ENCODE measurements around the gene FOXB2.
"Not testable (repeated sequence)": the region's sequence is repeated elsewhere in the genome, so short reads cannot be mapped to it uniquely, and the experiment has no call there.

FOXB2 gene

DNA sequence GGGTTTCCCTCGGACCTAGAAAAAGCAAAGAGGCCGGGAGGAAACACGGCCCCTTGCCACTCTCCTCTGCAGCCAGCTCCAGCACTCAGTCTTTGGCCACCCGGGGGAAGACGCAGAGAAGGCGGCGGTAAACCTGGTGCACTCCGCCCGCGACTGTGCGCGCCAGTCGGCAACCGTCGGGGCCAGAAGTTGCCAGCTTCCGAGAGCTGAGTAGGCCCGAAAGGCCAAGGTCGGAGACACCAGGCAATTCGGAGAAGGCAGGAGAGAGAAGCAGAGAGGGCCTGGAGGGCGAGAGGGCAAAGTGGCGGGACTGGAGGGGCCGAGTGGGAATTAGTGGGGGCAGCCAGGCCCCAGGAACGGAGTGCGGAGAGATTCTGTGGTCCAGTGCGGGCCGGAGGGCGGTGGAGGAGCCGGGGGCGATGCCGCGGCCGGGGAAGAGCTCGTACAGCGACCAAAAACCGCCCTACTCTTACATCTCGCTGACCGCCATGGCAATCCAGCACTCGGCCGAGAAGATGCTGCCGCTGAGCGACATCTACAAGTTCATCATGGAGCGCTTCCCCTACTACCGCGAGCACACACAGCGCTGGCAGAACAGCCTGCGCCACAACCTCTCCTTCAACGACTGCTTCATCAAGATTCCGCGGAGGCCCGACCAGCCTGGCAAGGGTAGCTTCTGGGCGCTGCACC is at the start of gene FOXB2:
TSS of gene FOXB2 (plus strand) at position 420 of the 690 bp plus-strand sequence. CDS start at position 420, 0 bp downstream.
- FAIRE-seq: no peak

DNA sequence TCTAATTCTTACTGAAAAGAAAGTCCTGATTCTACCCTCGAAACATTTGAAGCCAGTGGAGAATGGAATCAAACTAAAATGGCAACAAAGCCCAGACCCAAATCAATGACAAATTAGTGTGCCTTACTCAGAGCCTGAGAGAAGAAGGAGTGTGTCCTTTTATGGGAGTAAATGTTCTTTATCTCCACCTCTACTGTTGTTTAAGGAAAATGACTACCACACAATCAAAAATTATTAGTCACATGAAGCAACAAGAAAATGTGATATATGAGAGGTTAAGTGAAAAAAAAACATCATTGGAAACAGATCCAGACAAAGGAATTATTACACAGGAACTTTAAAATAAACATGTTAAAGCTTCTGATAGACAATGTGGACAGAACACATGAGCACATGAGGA is 49.7 kb upstream of the FOXB2 start:
- no peak for FAIRE-seq

DNA sequence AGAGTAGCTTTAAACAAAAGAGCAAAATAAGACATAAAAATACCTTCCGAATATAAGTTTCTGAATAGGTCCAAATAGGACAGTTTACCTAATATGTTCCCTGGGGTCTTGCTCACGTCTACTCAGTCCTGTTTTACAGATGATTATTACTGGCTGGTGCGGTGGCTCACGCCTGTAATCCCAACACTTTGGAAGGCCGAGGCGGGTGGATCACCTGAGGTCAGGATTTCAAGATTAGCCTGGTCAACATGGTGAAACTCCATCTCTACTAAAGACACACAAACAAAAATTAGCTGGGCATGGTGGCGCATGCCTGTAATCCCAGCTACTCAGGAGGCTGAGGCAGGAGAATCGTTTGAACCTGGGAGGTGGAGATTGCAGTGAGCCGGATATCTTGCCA is 40.6 kb upstream of the FOXB2 start:
- not testable (repeated sequence) for FAIRE-seq

DNA sequence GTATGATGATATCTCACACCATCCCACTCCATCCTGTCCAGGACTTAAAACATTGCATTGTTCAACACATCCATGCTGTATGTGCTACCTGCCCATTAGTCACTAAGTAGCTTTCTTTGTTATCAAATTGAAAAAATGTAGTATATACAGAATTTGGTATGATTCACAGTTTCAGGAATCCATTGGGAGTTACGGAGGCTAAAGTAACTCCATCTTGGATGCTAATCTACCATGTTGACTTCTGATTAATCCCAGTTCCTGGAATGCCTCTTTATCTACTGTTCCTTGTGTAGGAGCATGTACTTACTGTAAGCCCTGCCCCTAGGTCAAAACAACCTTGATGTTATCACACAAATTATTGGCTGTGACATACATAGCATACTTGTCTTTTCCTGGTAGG is 38.9 kb upstream of the FOXB2 start:
- no peak for FAIRE-seq

GRCh38 chr9:76984486-76984885 is 35.0 kb upstream of the FOXB2 start:
- FAIRE-seq: no peak

DNA sequence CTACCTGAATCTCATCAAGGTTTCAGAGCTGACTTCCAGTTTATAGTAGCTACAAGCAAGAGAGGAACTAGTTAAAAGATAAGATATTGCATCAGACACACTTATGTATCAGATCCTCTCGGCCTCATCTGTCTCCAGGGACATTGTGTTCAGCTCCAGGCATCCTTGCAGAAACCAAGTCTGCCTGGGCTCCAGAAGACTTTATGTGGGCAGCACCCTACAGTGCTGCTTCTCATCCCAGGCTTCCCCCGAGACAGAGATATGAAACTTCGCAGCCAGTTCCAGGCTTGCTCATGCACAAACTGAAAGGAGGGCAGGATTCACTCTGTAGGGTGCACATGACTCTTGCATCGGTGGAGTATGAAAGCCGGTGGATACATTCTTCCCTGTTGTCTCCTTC is 33.9 kb upstream of the FOXB2 start:
- no peak for FAIRE-seq

DNA sequence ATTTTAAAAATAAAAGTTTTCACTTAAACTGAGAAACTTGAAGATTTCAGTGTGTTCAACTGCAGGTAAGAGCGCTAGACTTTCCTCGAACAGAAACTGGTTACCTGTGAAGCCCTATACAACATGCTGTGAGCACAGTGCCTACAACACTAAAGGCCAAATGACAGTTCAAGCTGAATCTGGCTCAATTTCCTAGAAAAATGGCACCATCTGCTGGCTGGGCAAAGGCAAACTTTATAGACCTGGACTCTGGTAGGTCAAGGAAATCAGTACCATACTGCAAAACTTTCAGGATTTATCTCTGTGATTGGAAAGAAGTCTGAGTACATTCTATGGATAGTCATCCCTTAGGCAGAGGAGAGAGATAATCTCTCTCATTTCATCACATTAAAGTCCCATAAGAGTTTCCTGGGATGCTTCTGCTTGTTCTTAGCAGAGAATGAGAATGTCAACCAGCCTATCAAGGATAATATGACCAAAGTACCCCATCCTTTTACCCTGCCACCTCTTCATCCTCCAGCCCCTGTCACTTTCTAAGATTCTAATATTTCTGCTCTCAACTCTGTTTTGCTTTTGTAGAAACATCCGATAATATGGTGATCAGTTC is 31.8 kb upstream of the FOXB2 start:
- FAIRE-seq: no peak

DNA sequence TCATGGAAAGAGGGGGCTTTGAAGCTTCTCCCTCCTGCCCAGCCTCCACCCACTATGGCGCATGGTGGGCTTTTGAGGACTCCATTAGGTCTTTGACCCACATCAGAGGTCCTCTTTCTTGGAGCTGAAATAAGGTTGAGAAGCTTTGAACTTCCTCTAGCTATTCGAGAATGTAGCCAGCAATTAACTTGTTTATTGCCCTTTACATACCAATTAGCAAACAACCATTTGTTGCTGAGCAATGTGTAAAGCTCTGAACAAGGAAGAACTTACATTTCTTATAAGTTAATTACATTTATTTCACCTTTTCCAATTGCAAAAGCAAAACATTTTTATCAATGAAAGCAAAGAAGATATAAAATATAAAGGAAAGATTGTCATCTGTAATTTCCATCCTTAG is 30.5 kb upstream of the FOXB2 start:
- no peak for FAIRE-seq

- no peak for FAIRE-seq
Observed at GRCh38 chr9:76989501-76989900, 30.0 kb upstream of the FOXB2 start.

- no peak for FAIRE-seq
Observed at GRCh38 chr9:76996700-76997099, 22.8 kb upstream of the FOXB2 start.

GRCh38 chr9:76999261-76999660 is 20.2 kb upstream of the FOXB2 start:
- no peak for FAIRE-seq

DNA sequence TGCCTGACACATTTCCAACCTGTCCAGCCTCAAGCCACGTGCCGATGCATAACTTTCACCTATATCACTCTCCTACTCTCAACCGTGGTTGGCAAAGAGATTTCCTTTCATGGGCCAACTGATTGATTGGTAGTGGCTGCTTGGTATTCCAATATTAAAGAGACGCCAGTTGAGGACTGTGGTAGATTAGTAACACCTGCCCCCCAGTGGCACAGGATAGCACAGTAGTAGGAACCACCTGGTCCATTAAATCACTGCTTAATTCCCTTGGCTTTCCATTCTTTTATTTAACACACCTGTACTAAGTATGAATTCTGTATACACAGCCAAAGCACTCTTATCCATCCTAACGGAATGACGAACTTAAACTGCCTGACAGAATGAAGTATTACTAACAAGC is 19.1 kb upstream of the FOXB2 start:
- no peak for FAIRE-seq

GRCh38 chr9:77003366-77003765 is 16.1 kb upstream of the FOXB2 start:
- FAIRE-seq: no peak

- no peak for FAIRE-seq
Observed at GRCh38 chr9:77005216-77005615, 14.2 kb upstream of the FOXB2 start.

DNA sequence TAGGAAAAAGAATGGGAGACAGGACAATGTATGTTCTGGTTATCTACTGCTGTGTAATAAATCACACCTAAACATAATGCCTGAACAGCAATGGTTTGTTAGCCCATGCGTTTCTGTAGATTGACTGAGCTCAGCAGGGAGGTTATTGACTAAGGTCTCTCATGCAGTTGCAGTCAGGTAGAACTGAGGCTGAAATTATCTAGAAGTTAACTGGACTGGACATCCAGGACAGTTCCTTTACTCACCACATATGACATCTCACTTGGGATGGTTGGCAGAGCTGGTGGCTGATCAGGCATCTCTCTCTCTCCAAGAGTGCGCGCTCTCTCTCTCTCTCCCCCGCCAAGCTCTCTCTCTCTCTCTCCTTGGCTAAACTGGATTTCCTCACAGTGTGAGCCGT is 8.9 kb upstream of the FOXB2 start:
- FAIRE-seq: no peak

DNA sequence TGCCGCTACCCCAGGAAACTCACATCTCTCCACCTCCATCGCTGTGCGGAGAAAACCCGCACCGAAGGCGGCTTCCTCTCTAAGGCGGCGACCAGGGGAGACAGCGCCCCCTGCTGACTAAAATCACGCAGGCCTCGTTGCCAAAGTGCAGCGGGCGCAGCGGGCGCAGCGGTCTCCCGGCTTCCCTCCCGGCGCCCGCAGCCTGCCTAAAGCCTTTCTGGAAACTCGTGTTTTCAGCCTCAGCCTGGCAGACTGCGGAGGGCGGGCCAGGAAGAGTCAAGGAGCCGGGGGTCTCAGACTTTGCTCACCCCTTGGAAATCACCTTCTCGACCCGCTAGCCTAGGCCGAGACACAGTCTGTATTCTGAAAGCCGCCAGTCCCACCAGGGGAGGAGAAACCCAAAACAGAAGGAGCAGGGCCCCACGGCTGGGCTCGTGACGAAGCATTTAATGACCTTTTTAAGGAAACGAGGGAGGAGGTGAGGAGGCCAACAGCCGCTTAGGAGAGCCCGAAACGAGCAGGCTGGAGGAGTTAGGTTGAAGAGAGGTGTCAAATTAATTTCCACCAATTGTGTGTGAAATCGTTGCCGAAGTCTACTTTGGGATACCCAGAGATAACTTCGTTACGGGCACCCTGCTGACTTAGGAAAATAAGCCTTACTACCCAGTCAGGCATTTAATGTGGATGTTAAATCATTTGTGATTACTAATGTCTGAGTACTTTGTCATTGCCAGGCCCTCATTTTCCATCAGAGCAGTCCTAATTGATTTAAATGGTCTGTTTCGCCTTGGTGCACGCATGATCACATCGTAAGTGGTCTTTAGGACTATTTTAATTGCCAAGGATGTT is 7.3 kb upstream of the FOXB2 start:
- no peak for FAIRE-seq

DNA sequence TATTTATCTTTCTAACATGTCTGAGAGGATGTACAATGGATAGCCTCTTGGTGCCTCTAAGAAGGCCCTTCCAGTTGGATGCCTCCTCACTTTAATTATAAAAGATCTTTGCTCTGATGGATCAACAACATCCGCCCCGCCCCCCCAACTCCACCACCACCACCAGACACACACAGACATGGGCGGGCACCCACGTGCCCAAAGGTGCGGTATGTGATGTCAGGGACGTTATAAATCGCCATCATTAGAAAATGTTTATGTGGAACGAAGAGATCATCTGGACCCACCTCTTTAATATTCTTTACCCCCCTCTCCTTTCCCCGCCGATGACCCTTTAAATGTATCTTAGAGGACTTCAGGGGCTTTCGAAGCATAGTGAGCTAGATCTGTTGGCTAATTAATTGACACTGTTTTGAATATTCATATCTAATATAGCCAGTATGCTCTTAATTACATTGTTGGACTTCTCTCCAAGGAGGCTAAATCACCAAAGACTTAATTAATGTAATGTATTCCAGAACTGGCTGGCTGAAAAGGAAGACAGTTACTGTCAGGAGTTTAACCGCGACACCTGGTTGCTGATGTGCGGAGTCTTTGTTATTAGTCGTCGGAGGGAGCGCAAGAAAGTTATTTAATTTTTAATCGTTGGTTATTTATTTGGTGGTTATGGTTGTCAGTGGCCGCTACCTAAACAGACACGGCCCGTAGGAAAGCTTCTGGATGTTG is 6.1 kb upstream of the FOXB2 start:
- FAIRE-seq: no peak

GRCh38 chr9:77013932-77014596 is 5.4 kb upstream of the FOXB2 start:
- no peak for FAIRE-seq

GRCh38 chr9:77014597-77015263 is 4.7 kb upstream of the FOXB2 start:
- no peak for FAIRE-seq

DNA sequence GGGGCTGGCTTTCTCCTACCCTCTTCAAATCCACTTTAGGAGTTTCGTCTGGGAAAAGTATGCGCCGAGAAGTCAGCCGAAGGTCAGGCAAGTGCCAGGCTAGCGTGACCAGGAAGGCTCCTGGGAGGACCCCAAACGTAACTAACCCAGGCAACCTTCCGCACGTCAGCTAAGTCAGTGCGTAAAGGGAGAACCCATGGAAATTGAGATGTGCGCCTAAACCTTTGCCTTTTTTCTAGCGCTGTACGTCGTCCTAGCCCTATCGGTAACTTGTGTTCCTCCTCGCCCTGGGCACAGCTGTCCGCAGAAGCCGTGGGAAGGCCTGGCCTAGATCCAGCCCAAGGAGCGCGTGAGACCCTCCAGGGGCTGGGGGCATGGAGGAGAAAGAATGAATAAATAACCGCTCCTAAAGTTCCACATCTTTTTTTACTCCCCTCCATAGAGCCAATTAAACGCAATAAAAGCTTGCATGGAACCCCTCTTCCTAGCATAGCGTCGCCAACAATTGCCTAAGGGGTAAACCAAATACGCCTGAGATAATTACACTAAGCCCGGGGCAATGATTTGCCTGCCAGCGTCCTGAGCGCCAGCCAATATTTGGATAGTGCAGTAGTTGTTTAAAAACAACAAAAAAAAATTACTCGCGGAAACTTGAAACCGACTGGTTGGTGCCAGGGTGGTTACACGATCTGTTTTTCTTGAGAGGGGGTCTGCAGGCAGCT is 4.0 kb upstream of the FOXB2 start:
- no peak for FAIRE-seq

GRCh38 chr9:77016121-77016525 is 3.3 kb upstream of the FOXB2 start:
- FAIRE-seq: no peak
